ENCODE measurements around the gene REXO4. TPM values are rescaled to one million over a fixed set of nuclear protein-coding genes. Genes with fewer than 3 reads are reported as not detected.

The REXO4 gene
- total RNA-seq, 2 donors from 2014 or later = 30.2 to 36.5 TPM

DNA sequence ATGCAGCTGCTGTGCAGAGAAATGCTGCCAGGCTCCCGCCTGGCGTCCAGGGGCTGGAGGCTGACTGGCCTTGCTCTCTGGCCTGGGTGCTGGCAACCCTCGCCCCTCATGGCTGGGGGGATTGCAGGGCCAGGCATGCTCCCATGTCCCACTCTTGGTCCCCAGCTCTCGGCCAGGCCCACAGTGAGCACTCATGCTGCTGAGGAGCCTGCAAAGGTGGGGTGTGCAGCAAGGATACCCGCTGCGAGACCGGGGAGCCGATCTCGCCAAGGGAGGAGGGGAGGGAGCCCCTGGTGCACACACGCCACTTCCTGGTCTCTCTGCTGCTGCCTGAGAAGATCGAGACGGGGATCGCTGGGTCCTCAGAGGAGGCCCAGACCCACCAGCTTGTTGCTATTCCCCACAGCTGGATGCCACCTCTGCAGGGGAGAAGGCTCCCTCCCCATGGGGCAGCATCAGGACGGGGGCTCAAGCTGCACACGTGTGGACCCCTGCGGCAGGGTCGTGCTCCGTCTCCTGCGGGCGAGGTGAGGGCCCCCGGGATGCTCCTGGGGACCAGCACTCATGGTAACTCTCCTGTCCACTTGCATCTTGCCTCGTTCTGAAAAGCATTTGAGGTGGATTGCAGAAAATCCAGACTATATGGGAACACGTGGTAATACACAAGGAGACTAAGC, 27.6 kb upstream of the REXO4 start:
- Histone ChIP-seq H3K9me3 (ENCODE audit: control insufficient read depth, low read length) (no peaks in the 10 kb centered on the region), H3K9ac (ENCODE audit: extremely low read depth, low read length, poor library complexity, severe bottlenecking) (no peak overlapping the region), H3K4me1 (ENCODE audit: control insufficient read depth, insufficient read depth, low read length) (no peaks in the 10 kb centered on the region), H3K27ac (ENCODE audit: low read depth, low read length) (no peak overlapping the region), H3K36me3 (ENCODE audit: control insufficient read depth, insufficient read depth, low read length) (no peaks in the 10 kb centered on the region), H3K27me3 (ENCODE audit: control insufficient read depth, insufficient read depth, low read length, poor library complexity, severe bottlenecking) (no peaks in the 10 kb centered on the region), H3K4me3 (ENCODE audit: low read length) (no peak overlapping the region)
- no peak overlapping the region for H3K4me3 Mint-ChIP-seq
- no peaks in the 10 kb centered on the region for H3K4me1 Mint-ChIP-seq
- no peaks in the 10 kb centered on the region for H3K27me3 Mint-ChIP-seq (ENCODE audit: insufficient read depth)
- H3K27ac Mint-ChIP-seq = no peak overlapping the region
- H3K9me3 Mint-ChIP-seq = no peaks in the 10 kb centered on the region
- TF ChIP-seq CTCF (conservative IDR thresholded peaks at IDR 0.05) = no peak
- DNase-seq = no peak
- no peaks in the 10 kb centered on the region for H3K36me3 Mint-ChIP-seq (ENCODE audit: low read depth)
- 87 to 89% methylated on average over 21 to 23 of the region's 23 CpGs for WGBS, 2 experiments (ENCODE audit: insufficient coverage in 1 of 2, insufficient read length in 1 of 2)

DNA sequence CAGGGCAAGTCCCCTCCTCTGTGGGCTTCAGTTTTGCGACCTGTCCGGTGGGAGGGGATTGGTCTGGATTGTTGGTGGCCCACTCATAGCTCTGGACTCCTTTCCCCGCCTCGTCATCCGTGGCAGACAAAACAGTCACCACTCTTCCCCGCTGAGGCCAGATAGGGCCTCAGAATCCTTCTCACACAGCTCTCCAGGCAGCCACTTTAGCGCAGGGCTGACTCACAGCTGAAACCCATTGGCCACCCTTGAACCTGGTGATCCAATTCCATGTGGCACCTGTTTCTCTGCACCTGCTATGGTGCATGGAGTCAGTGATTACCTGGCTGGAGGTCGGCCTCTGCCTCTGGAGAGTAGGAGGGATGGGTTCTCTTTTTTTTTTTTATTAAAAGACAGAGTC, 26.2 kb upstream of the REXO4 start:
- no peaks in the 10 kb centered on the region for H3K27me3 ChIP-seq (ENCODE audit: control insufficient read depth, insufficient read depth, low read length, poor library complexity, severe bottlenecking)
- no peaks in the 10 kb centered on the region for H3K36me3 ChIP-seq (ENCODE audit: control insufficient read depth, insufficient read depth, low read length)
- no peaks in the 10 kb centered on the region for H3K27me3 Mint-ChIP-seq (ENCODE audit: insufficient read depth)
- no peak overlapping the region for H3K9ac ChIP-seq (ENCODE audit: extremely low read depth, low read length, poor library complexity, severe bottlenecking)
- H3K4me3 Mint-ChIP-seq = no peak overlapping the region
- no peak overlapping the region for H3K27ac ChIP-seq (ENCODE audit: low read depth, low read length)
- H3K9me3 ChIP-seq (ENCODE audit: control insufficient read depth, low read length) = no peaks in the 10 kb centered on the region
- DNase-seq = no peak
- 83 to 89% methylated on average over 6 to 8 of the region's 8 CpGs for WGBS, 2 experiments (ENCODE audit: insufficient coverage in 1 of 2, insufficient read length in 1 of 2)
- H3K9me3 Mint-ChIP-seq = no peaks in the 10 kb centered on the region
- H3K36me3 Mint-ChIP-seq (ENCODE audit: low read depth) = no peaks in the 10 kb centered on the region
- no peak for TF ChIP-seq CTCF (conservative IDR thresholded peaks at IDR 0.05)
- no peak overlapping the region for H3K27ac Mint-ChIP-seq
- no peaks in the 10 kb centered on the region for H3K4me1 Mint-ChIP-seq
- H3K4me3 ChIP-seq (ENCODE audit: low read length) = no peak overlapping the region
- no peaks in the 10 kb centered on the region for H3K4me1 ChIP-seq (ENCODE audit: control insufficient read depth, insufficient read depth, low read length)

- TF ChIP-seq CTCF (conservative IDR thresholded peaks at IDR 0.05) = no peak
- Mint-ChIP-seq H3K4me3 (no peak overlapping the region), H3K27me3 (ENCODE audit: insufficient read depth) (no peaks in the 10 kb centered on the region), H3K36me3 (ENCODE audit: low read depth) (no peaks in the 10 kb centered on the region), H3K4me1 (no peaks in the 10 kb centered on the region), H3K9me3 (no peaks in the 10 kb centered on the region), H3K27ac (no peak overlapping the region)
- Histone ChIP-seq H3K9me3 (ENCODE audit: control insufficient read depth, low read length) (no peaks in the 10 kb centered on the region), H3K4me3 (ENCODE audit: low read length) (no peak overlapping the region), H3K36me3 (ENCODE audit: control insufficient read depth, insufficient read depth, low read length) (no peaks in the 10 kb centered on the region), H3K27me3 (ENCODE audit: control insufficient read depth, insufficient read depth, low read length, poor library complexity, severe bottlenecking) (no peaks in the 10 kb centered on the region), H3K9ac (ENCODE audit: extremely low read depth, low read length, poor library complexity, severe bottlenecking) (no peak overlapping the region), H3K27ac (ENCODE audit: low read depth, low read length) (no peak overlapping the region), H3K4me1 (ENCODE audit: control insufficient read depth, insufficient read depth, low read length) (no peaks in the 10 kb centered on the region)
- DNase-seq = no peak
- 91 to 93% methylated on average over 7 to 15 of the region's 15 CpGs for WGBS, 2 experiments (ENCODE audit: insufficient coverage in 1 of 2, insufficient read length in 1 of 2)
Observed at GRCh38 chr9:133443248-133443647, 25.4 kb upstream of the REXO4 start.
